AG08395 (cell line): Measurements from ENCODE around the gene GNAO1.
"Not testable (repeated sequence)": the region's sequence is repeated elsewhere in the genome, so short reads cannot be mapped to it uniquely, and the experiment has no call there.

Experiments
- DNase-seq: peaks from one replicate; pipeline ENCODE4 v3.0.0; 2012; ENCODE audit warnings: mixed read lengths, low spot score

The GNAO1 gene

GRCh38 chr16:56366945-56367344 lies 175.7 kb downstream of the GNAO1 start:
- no peak for DNase-seq

GRCh38 chr16:56367764-56368163 lies 176.5 kb downstream of the GNAO1 start:
- DNase-seq, result no peak

GRCh38 chr16:56368545-56368944 lies 177.3 kb downstream of the GNAO1 start:
- no peak for DNase-seq

GRCh38 chr16:56369202-56369601 lies 177.9 kb downstream of the GNAO1 start:
- DNase-seq, result no peak

- peak; percentile 22 for DNase-seq
These were observed 179.0 kb downstream of the GNAO1 start for GRCh38 chr16:56370185-56370874.

- DNase-seq, result no peak
These were observed 179.8 kb downstream of the GNAO1 start for GRCh38 chr16:56370875-56371659.

- no peak for DNase-seq
These were observed 180.3 kb downstream of the GNAO1 start for GRCh38 chr16:56371660-56371937.

- no peak for DNase-seq
These were observed 180.8 kb downstream of the GNAO1 start for GRCh38 chr16:56372013-56372634.

GRCh38 chr16:56373003-56373402 lies 181.7 kb downstream of the GNAO1 start:
- no peak for DNase-seq

- DNase-seq, result not testable (repeated sequence)
These were observed 184.5 kb downstream of the GNAO1 start for GRCh38 chr16:56375792-56376191.

- not testable (repeated sequence) for DNase-seq
These were observed 187.8 kb downstream of the GNAO1 start for GRCh38 chr16:56379044-56379443.

GRCh38 chr16:56380778-56381485 lies 189.6 kb downstream of the GNAO1 start:
- DNase-seq, result not testable (repeated sequence)

- DNase-seq, result no peak
These were observed 191.2 kb downstream of the GNAO1 start for GRCh38 chr16:56382459-56382858.

- DNase-seq, result peak; percentile 14
These were observed 191.6 kb downstream of the GNAO1 start for GRCh38 chr16:56382901-56383355.

GRCh38 chr16:56384074-56384721 lies 192.9 kb downstream of the GNAO1 start:
- no peak for DNase-seq

- no peak for DNase-seq
These were observed 196.1 kb downstream of the GNAO1 start for GRCh38 chr16:56387396-56387795.

- DNase-seq, result no peak
These were observed 196.9 kb downstream of the GNAO1 start for GRCh38 chr16:56388209-56388608.

- DNase-seq, result peak; percentile 93
These were observed 198.3 kb downstream of the GNAO1 start for GRCh38 chr16:56389554-56389953.

- not testable (repeated sequence) for DNase-seq
These were observed 205.4 kb downstream of the GNAO1 start for GRCh38 chr16:56396724-56397123.

GRCh38 chr16:56399047-56399446 lies 207.8 kb downstream of the GNAO1 start:
- no peak for DNase-seq

GRCh38 chr16:56399486-56399885 lies 208.2 kb downstream of the GNAO1 start:
- DNase-seq, result no peak

- DNase-seq, result no peak
These were observed 209.2 kb downstream of the GNAO1 start for GRCh38 chr16:56400458-56400857.
